ENCODE data around the gene CD79A. TPM values are rescaled to one million over a fixed set of nuclear protein-coding genes. Genes with fewer than 3 reads are reported as not detected.

The CD79A gene
- total RNA-seq, 1 donor from 2014 or later, result not detected

DNA sequence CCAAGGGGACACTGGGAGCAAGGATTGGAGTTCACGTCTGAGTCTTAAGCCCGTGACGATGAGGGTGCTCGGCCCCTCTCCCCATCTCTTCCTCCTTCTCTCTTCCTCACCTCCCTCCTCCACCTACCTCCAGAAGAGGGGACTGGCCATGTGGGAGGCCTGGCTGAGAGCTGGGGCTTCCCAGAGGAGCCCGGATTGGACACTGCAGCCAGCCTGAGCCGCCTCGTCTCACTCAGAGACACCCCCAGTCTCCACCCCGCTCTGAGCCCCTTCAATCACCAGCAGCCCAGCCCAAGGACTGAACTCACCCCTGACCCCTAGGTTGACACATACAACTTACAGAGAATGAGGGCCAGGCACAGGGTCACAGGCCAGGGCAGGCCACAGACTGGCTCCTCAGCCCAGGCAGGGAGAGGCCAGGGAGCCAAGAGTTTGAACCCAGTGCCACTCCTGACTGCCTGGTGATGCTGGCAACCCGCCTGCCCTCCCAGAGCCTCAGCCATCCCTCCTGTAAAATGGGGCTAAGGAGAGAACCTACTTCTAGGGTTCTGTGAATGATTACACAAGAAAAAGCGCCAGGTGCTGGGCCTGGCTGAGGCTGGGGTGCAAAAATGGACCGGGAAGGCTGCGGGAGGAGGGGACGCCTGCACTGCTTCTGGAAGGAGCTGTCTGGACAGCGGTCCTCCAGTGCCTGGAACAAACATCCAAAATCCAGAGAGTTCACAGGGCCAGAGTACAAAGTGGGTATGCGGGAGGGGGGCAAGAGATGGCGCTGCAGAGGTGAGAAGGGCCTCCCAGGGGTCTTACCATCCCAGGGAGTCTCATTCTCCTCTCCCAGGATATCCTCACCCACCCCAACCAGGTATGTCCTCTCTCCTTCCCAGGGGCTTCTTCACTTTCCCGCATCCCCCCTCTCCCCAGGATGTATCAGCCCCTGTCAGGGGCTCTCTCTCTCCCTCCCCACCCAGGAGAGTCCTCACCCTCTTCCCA lies 1.1 kb downstream of the CD79A start:
- no peaks in the 10 kb centered on the region for H3K9me3 Mint-ChIP-seq (ENCODE audit: low read depth)
- H3K27ac Mint-ChIP-seq (ENCODE audit: unreplicated experiment), result no peak overlapping the region
- DNase-seq (ENCODE audit: low spot score), result no peak
- H3K36me3 Mint-ChIP-seq (ENCODE audit: low read depth), result no peaks in the 10 kb centered on the region
- H3K27me3 Mint-ChIP-seq (ENCODE audit: low read depth), result no peaks in the 10 kb centered on the region
- no peak overlapping the region for H3K4me3 Mint-ChIP-seq (ENCODE audit: unreplicated experiment)
- TF ChIP-seq, protein P1, sequence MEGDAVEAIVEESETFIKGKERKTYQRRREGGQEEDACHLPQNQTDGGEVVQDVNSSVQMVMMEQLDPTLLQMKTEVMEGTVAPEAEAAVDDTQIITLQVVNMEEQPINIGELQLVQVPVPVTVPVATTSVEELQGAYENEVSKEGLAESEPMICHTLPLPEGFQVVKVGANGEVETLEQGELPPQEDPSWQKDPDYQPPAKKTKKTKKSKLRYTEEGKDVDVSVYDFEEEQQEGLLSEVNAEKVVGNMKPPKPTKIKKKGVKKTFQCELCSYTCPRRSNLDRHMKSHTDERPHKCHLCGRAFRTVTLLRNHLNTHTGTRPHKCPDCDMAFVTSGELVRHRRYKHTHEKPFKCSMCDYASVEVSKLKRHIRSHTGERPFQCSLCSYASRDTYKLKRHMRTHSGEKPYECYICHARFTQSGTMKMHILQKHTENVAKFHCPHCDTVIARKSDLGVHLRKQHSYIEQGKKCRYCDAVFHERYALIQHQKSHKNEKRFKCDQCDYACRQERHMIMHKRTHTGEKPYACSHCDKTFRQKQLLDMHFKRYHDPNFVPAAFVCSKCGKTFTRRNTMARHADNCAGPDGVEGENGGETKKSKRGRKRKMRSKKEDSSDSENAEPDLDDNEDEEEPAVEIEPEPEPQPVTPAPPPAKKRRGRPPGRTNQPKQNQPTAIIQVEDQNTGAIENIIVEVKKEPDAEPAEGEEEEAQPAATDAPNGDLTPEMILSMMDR (IDR thresholded peaks at IDR 0.05), result no peak
- peaks cover 6% of the 10 kb centered on the region for H3K4me1 Mint-ChIP-seq (ENCODE audit: low read depth)

DNA sequence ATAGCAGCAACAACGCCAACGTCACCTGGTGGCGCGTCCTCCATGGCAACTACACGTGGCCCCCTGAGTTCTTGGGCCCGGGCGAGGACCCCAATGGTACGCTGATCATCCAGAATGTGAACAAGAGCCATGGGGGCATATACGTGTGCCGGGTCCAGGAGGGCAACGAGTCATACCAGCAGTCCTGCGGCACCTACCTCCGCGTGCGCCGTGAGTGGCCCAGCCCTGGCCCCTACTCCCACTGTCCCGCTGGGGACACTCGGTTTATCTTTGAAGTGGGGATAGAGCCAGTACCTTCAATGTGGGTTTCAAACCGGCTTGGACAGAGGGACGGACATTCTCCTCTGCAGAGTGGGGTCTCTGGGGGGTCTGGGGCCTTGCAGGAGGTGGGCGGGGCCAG lies 2.0 kb downstream of the CD79A start:
- no peaks in the 10 kb centered on the region for H3K9me3 Mint-ChIP-seq (ENCODE audit: low read depth)
- no peaks in the 10 kb centered on the region for H3K27me3 Mint-ChIP-seq (ENCODE audit: low read depth)
- DNase-seq (ENCODE audit: low spot score), result no peak
- TF ChIP-seq, protein P1 (IDR thresholded peaks at IDR 0.05), result no peak
- H3K4me3 Mint-ChIP-seq (ENCODE audit: unreplicated experiment), result no peak overlapping the region
- no peaks in the 10 kb centered on the region for H3K36me3 Mint-ChIP-seq (ENCODE audit: low read depth)
- H3K27ac Mint-ChIP-seq (ENCODE audit: unreplicated experiment), result no peak overlapping the region
- peaks cover 6% of the 10 kb centered on the region for H3K4me1 Mint-ChIP-seq (ENCODE audit: low read depth)

DNA sequence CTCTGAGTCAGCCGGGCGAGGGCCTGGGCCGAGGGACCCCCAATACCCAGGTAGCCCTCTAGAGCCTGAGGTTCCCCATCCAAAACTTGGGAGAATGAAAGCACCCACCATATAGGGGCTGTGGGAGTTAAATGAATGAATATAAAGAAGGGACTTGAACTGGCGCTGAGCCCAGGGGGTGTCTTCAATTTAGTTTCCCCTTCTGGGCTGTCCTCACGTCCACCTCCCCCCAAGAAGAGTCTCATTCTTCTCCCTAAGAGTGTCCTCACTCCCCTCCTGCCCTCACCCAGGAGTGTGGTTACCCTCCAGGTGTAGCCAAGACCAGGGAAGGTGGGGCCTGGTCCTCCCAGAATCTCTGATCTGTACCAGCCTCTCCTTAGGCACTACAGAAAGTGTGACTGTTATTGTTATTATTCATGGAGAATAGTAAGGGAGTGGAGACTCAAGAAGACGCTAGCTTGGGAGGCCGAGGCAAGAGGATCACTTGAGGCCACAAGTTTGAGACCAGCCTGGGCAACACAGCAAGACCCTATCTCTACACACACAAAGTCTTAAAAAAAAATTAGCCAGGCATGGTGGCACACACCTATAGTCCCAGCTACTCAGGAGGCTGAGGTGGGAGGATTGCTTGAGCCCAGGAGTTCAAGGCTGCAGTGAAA lies 2.7 kb downstream of the CD79A start:
- no peak overlapping the region for H3K27ac Mint-ChIP-seq (ENCODE audit: unreplicated experiment)
- H3K9me3 Mint-ChIP-seq (ENCODE audit: low read depth), result no peaks in the 10 kb centered on the region
- no peak for DNase-seq (ENCODE audit: low spot score)
- TF ChIP-seq, protein P1 (IDR thresholded peaks at IDR 0.05), result no peak
- no peaks in the 10 kb centered on the region for H3K27me3 Mint-ChIP-seq (ENCODE audit: low read depth)
- H3K36me3 Mint-ChIP-seq (ENCODE audit: low read depth), result no peaks in the 10 kb centered on the region
- H3K4me1 Mint-ChIP-seq (ENCODE audit: low read depth), result peaks cover 9% of the 10 kb centered on the region
- no peak overlapping the region for H3K4me3 Mint-ChIP-seq (ENCODE audit: unreplicated experiment)

DNA sequence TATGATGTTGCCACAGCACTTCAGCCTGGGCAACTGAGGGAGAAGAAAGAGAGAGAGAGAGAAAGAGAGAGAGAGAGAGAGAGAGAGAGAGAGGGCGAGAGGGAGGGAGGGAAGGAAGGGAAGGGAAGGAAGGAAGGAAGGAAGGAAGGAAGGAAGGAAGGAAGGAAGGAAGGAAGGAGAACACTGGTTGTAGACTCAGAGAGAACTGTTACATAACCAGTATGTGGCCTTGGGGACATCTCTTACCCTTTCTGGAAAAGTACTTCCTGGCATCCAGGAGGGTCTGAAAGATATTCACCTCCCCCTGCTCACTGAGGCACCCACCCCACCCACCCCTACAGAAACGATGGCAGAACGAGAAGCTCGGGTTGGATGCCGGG lies 3.2 kb downstream of the CD79A start:
- no peaks in the 10 kb centered on the region for H3K36me3 Mint-ChIP-seq (ENCODE audit: low read depth)
- H3K9me3 Mint-ChIP-seq (ENCODE audit: low read depth), result no peaks in the 10 kb centered on the region
- H3K27ac Mint-ChIP-seq (ENCODE audit: unreplicated experiment), result no peak overlapping the region
- H3K27me3 Mint-ChIP-seq (ENCODE audit: low read depth), result no peaks in the 10 kb centered on the region
- no peak for DNase-seq (ENCODE audit: low spot score)
- no peak overlapping the region for H3K4me3 Mint-ChIP-seq (ENCODE audit: unreplicated experiment)
- peaks cover 13% of the 10 kb centered on the region for H3K4me1 Mint-ChIP-seq (ENCODE audit: low read depth)
- TF ChIP-seq, protein P1 (IDR thresholded peaks at IDR 0.05), result no peak

Measured in chondrocyte (in vitro differentiated cells).